Right atrium auricular region (tissue), 2 donors: Measurements from ENCODE around the gene CCDC83. TPM values are rescaled to one million over a fixed set of nuclear protein-coding genes. Genes with fewer than 3 reads are reported as not detected.

Experiments
- DNase-seq: peaks from one replicate; pipeline ENCODE4 v3.0.0-alpha.2; 2019; ENCODE audit warnings: low spot score
- H3K27ac ChIP-seq, 2 donors: fragments of 200-600 bp; sonication (generic); 1 replicate in 1 of 2; 2 replicates in 1 of 2; pipeline ENCODE4 v1.5.1; 2016 to 2019
- H3K27me3 ChIP-seq, 2 donors: fragments of 200-600 bp; sonication (generic); one replicate each; pipeline versions ENCODE4 v1.5.1 to v1.6.0; 2017 to 2019
- H3K36me3 ChIP-seq: fragments of 200-600 bp; sonication (generic); one replicate; pipeline ENCODE4 v1.5.1; 2016
- H3K4me1 ChIP-seq, 2 donors: fragments of 200-600 bp; sonication (generic); one replicate each; pipeline versions ENCODE4 v1.5.1 to v1.6.0; 2017 to 2019
- H3K4me3 ChIP-seq, 2 donors: fragments of 200-600 bp; sonication (generic); 1 replicate in 1 of 2; 2 replicates in 1 of 2; pipeline ENCODE4 v1.5.1; 2017 to 2019; ENCODE audit warnings: mild to moderate bottlenecking in 1 of 2, moderate library complexity in 1 of 2
- H3K9me3 ChIP-seq, 2 donors: fragments of 200-600 bp; sonication (generic); one replicate each; pipeline ENCODE4 v1.5.1; 2019
- total RNA-seq, 2 donors: library from RNA; depleted of rRNA; stranded (reverse); fragments of >200 nt; gene quantifications; one replicate each; pipeline ENCODE4 v1.1.0, GENCODE V29; 2016
- TF ChIP-seq, protein P1 (sequence below), 2 donors: fragments of 200-600 bp; sonication (generic); IDR thresholded peaks; one replicate each; pipeline ENCODE4 v1.5.1; 2019; ENCODE audit warnings: antibody characterized with exemption in 2 of 2

The CCDC83 gene
- total RNA-seq, 2 donors from 2014 or later, result not detected

DNA sequence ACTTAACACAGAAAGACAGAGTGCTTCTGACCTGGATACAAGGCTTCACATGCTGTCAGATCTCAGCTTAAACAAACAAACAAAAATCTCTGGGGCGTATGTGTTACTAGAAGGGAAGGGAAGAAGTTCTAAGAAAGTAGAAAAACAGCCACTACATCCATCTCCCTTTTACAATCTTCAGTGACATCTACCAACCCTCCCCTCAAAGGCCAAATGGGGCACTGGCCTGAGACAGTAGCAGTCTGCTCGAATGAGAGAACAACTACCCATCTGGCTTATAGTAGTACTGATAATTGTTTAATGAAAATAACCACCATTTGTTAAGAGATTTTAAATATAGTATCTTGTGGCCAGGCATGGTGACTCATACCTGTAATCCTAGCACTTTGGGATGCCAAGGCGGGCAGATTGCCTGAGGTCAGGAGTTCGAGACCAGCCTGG lies 29.4 kb downstream of the CCDC83 start:
- Histone ChIP-seq H3K27me3 (no peaks in the 10 kb centered on the region), H3K4me3 (no peak overlapping the region), H3K9me3 (no peaks in the 10 kb centered on the region), H3K36me3 (no peaks in the 10 kb centered on the region), H3K4me1 (no peaks in the 10 kb centered on the region), H3K27ac (no peak overlapping the region)
- DNase-seq, result no peak
- TF ChIP-seq, protein P1, sequence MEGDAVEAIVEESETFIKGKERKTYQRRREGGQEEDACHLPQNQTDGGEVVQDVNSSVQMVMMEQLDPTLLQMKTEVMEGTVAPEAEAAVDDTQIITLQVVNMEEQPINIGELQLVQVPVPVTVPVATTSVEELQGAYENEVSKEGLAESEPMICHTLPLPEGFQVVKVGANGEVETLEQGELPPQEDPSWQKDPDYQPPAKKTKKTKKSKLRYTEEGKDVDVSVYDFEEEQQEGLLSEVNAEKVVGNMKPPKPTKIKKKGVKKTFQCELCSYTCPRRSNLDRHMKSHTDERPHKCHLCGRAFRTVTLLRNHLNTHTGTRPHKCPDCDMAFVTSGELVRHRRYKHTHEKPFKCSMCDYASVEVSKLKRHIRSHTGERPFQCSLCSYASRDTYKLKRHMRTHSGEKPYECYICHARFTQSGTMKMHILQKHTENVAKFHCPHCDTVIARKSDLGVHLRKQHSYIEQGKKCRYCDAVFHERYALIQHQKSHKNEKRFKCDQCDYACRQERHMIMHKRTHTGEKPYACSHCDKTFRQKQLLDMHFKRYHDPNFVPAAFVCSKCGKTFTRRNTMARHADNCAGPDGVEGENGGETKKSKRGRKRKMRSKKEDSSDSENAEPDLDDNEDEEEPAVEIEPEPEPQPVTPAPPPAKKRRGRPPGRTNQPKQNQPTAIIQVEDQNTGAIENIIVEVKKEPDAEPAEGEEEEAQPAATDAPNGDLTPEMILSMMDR (IDR thresholded peaks at IDR 0.05), result no peak

DNA sequence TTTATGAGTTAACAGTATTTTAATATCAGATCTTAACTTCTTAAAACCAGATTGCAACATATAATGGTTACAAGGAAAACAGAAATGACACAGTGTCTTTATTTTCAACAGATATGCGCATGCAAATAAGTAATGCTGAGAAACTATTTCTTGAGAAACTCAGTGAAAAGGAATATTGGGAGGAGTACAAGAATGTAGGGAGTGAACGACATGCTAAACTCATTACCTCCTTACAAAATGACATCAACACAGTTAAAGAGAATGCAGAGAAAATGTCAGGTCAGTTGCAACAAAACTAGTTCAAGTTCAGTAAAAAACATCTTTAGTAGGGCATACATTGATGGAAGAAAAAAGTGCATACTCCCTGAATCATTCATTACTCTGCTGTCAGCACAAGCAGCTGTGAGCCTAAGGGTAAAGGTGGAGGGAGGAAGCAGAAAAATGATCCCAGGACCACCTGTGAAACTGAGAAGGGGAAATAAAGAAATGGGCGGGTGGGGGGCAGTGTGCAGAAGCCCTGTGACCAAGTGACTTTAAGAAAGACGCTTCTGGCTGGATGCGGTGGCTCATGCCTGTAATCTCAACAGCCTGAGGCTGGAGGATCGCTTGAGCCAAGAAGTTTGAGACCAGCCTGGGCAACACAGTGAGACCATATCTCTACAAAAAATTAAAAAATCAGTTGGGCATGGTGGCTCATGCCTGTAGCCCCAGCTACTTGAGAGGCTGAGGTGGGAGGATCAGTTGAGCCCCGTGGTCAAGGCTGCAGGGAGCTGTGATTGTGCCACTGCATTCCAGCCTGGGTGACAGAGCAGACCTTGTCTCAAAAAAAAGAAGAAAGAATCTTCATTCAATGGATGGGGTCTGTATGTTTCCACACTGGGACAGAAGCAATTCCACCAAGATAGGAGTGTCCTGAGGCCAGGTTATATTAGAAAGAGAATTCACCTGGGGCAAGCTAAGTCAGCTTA lies 31.2 kb downstream of the CCDC83 start:
- H3K36me3 ChIP-seq, result no peaks in the 10 kb centered on the region
- no peak for DNase-seq
- H3K27ac ChIP-seq, result no peak overlapping the region
- H3K4me1 ChIP-seq, result no peaks in the 10 kb centered on the region
- TF ChIP-seq, protein P1 (IDR thresholded peaks at IDR 0.05), result no peak
- H3K27me3 ChIP-seq, result no peaks in the 10 kb centered on the region
- H3K4me3 ChIP-seq, result no peak overlapping the region
- no peaks in the 10 kb centered on the region for H3K9me3 ChIP-seq

GRCh38 chr11:85889108-85889507 lies 33.9 kb downstream of the CCDC83 start:
- Histone ChIP-seq H3K4me3 (no peak overlapping the region), H3K27me3 (no peaks in the 10 kb centered on the region), H3K27ac (no peak overlapping the region), H3K4me1 (no peaks in the 10 kb centered on the region), H3K9me3 (no peaks in the 10 kb centered on the region), H3K36me3 (no peaks in the 10 kb centered on the region)
- TF ChIP-seq, protein P1 (IDR thresholded peaks at IDR 0.05), result no peak
- DNase-seq, result no peak

- Histone ChIP-seq H3K4me3 (no peak overlapping the region), H3K9me3 (no peaks in the 10 kb centered on the region), H3K27ac (no peak overlapping the region), H3K4me1 (no peaks in the 10 kb centered on the region), H3K27me3 (no peaks in the 10 kb centered on the region), H3K36me3 (no peaks in the 10 kb centered on the region)
- no peak for DNase-seq
- TF ChIP-seq, protein P1 (IDR thresholded peaks at IDR 0.05), result no peak
These were observed 34.7 kb downstream of the CCDC83 start for GRCh38 chr11:85889676-85890579.

DNA sequence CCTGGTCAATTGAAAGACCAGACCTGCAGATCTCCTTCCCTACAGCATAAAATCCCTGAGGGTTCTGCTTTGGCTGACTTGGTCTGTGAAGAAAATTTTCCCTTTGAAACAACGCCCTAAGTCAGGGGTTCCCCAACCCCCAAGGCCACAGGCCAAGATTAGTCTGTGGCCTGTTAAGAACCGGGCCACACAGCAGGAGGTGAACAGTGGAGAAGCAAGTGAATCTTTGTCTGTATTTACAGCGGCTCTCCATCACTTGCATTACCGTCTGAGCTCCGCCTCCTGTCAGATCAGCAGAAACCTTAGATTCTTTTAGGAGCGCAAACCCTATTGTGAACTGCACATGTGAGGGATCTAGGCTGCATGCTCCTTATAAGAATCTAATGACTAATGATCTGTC lies 38.2 kb downstream of the CCDC83 start:
- Histone ChIP-seq H3K9me3 (no peaks in the 10 kb centered on the region), H3K4me1 (no peaks in the 10 kb centered on the region), H3K36me3 (no peaks in the 10 kb centered on the region), H3K27ac (no peak overlapping the region), H3K27me3 (no peaks in the 10 kb centered on the region), H3K4me3 (no peak overlapping the region)
- TF ChIP-seq, protein P1 (IDR thresholded peaks at IDR 0.05), result no peak
- no peak for DNase-seq
